A673 (cell line): ENCODE measurements around the gene KCNJ4. TPM values are rescaled to one million over a fixed set of nuclear protein-coding genes. Genes with fewer than 3 reads are reported as not detected.

ENCODE experiments used
- BruUV-seq: library from RNA; stranded (reverse); fragments of 400-500 nt; replicated peaks from 2 replicates; lab custom pipeline; 2021; lab: Mats Ljungman, UMichigan
- CTCF ChIA-PET: fragments of 300-600 bp; sonication (Branson Sonifier 250); formaldehyde crosslinking; loops from one replicate; lab custom pipeline; 2022; ENCODE audit warnings: antibody characterized with exemption; lab: Charles Lee
- POLR2A ChIA-PET: fragments of 300-600 bp; sonication (Branson Sonifier 250); formaldehyde crosslinking; loops from one replicate; lab custom pipeline; 2022; ENCODE audit warnings: antibody characterized with exemption; ENCODE audit not compliant: low non-redundant PET; lab: Charles Lee
- DNase-seq: peaks from one replicate; pipeline ENCODE4 v3.0.0-alpha.2; 2015; ENCODE audit warnings: low spot score
- H3K27ac ChIP-seq: fragments of 200-600 bp; sonication (generic); 2 replicates; pipeline ENCODE4 v1.5.1; 2016; ENCODE audit warnings: mixed run types, low read depth, mild to moderate bottlenecking, mixed read lengths, antibody characterized with exemption, low read length; ENCODE audit not compliant: poor library complexity, severe bottlenecking
- H3K27me3 ChIP-seq: fragments of 200-600 bp; sonication (generic); replicated peaks from 2 replicates; pipeline ENCODE4 v1.6.1; 2017; ENCODE audit warnings: mixed run types, low read depth, mild to moderate bottlenecking, mixed read lengths, antibody characterized with exemption, low read length; ENCODE audit not compliant: insufficient read depth, poor library complexity
- H3K36me3 ChIP-seq: fragments of 200-600 bp; sonication (generic); 2 replicates; pipeline ENCODE4 v1.6.1; 2016; ENCODE audit warnings: mixed run types, mild to moderate bottlenecking, mixed read lengths, antibody characterized with exemption, low read length; ENCODE audit not compliant: insufficient read depth, poor library complexity, severe bottlenecking
- H3K4me1 ChIP-seq: fragments of 200-600 bp; sonication (generic); 2 replicates; pipeline ENCODE4 v1.6.1; 2017; ENCODE audit warnings: mixed run types, mild to moderate bottlenecking, mixed read lengths, antibody characterized with exemption, low read length; ENCODE audit not compliant: insufficient read depth, poor library complexity, severe bottlenecking
- H3K4me3 ChIP-seq: fragments of 200-600 bp; sonication (generic); 2 replicates; pipeline ENCODE4 v1.5.1; 2016; ENCODE audit warnings: low read depth, mixed run types, mild to moderate bottlenecking, mixed read lengths, low read length; ENCODE audit not compliant: poor library complexity, severe bottlenecking
- H3K9me3 ChIP-seq: fragments of 200-600 bp; sonication (generic); 2 replicates; pipeline ENCODE4 v1.6.1; 2016; ENCODE audit warnings: mixed run types, low read depth, mild to moderate bottlenecking, mixed read lengths, antibody characterized with exemption, low read length; ENCODE audit not compliant: poor library complexity, severe bottlenecking
- EZH2 ChIP-seq: fragments of 200-600 bp; sonication (generic); IDR thresholded peaks from 2 replicates; pipeline ENCODE4 v1.6.1; 2017; ENCODE audit warnings: borderline replicate concordance, low read depth, mild to moderate bottlenecking, mixed read lengths, antibody characterized with exemption, low read length; ENCODE audit not compliant: poor library complexity, severe bottlenecking
- intact Hi-C: fragments of 100-400 bp; cut with micrococcal nuclease; formaldehyde crosslinking; loops from one replicate; pipeline ENCODE4 v1.10.0; 2022; ENCODE audit not compliant: unreplicated experiment
- total RNA-seq: library from RNA; stranded (reverse); gene quantifications from 2 replicates; pipeline ENCODE4 v1.2.3, GENCODE V29; 2021
- TF ChIP-seq, protein P1 (sequence below): fragments of 300-800, 200-600 bp; sonication (generic); conservative IDR thresholded peaks from 2 replicates; pipeline ENCODE4 v1.5.1; 2017; ENCODE audit warnings: low read depth, mild to moderate bottlenecking, antibody characterized with exemption, low read length, moderate library complexity, mixed read lengths

Gene KCNJ4
- total RNA-seq, 1 experiment from 2014 or later = 1.0 TPM

DNA sequence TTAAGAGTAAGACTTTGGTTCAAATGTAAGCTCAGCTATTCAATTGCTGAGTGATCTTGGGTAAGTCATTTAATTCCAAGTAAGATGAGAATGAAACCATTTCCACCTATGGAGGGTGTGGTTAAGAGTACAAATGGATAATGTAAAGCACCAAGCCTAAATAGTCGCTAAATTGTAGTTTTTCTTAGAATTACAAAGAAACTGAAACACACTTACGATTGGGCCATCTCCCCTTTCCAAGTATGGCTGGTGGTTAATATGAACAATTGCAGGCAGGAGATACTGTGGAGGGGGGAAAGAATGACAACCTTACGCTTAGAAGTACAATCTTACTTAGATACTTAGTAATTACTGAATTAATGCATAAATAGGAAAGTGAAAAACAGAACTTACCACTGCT, 42.9 kb upstream of the KCNJ4 start:
- TF ChIP-seq, protein P1, sequence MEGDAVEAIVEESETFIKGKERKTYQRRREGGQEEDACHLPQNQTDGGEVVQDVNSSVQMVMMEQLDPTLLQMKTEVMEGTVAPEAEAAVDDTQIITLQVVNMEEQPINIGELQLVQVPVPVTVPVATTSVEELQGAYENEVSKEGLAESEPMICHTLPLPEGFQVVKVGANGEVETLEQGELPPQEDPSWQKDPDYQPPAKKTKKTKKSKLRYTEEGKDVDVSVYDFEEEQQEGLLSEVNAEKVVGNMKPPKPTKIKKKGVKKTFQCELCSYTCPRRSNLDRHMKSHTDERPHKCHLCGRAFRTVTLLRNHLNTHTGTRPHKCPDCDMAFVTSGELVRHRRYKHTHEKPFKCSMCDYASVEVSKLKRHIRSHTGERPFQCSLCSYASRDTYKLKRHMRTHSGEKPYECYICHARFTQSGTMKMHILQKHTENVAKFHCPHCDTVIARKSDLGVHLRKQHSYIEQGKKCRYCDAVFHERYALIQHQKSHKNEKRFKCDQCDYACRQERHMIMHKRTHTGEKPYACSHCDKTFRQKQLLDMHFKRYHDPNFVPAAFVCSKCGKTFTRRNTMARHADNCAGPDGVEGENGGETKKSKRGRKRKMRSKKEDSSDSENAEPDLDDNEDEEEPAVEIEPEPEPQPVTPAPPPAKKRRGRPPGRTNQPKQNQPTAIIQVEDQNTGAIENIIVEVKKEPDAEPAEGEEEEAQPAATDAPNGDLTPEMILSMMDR = no peak
- TF ChIP-seq EZH2 = no peak
- DNase-seq = no peak
- H3K36me3 ChIP-seq = peaks cover 100% of the 10 kb centered on the region
- no peak overlapping the region for H3K27ac ChIP-seq
- H3K9me3 ChIP-seq = no peaks in the 10 kb centered on the region
- no peak overlapping the region for H3K4me3 ChIP-seq
- intact Hi-C loops = loop anchor here (10.0 kb wide), 1 partner anchor 623 kb away; no protein-coding TSS in a partner anchor
- peaks cover 3% of the 10 kb centered on the region for H3K4me1 ChIP-seq
- H3K27me3 ChIP-seq = no peaks in the 10 kb centered on the region
- CTCF ChIA-PET = interaction anchor here (0.7 kb wide), 1 partner anchor 1282 kb away, joined by 6 read pairs; no protein-coding TSS in a partner anchor
- POLR2A ChIA-PET = no interaction called here
- no TSS peak for BruUV-seq

DNA sequence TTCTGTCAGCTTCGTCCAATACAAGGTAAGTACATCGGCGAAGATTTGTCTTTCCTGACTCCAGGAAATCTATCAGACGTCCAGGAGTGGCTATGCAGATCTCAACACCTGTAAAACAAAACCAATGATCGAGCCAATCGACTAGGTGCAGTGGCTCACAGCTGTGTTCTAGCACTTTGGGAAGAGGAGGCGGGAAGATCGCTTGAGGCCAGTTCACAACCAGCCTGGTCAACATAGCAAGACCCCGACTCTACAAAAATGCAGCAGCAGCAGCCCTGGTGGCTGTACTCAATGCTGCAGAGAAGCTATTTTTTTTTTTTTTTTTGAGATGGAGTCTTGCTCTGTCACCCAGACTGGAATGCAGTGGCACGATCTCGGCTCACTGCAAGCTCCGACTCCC, 39.9 kb upstream of the KCNJ4 start:
- H3K36me3 ChIP-seq = peaks cover 100% of the 10 kb centered on the region
- TF ChIP-seq, protein P1 = no peak
- TF ChIP-seq EZH2 = no peak
- H3K4me1 ChIP-seq = no peaks in the 10 kb centered on the region
- CTCF ChIA-PET = no interaction called here
- H3K27me3 ChIP-seq = no peaks in the 10 kb centered on the region
- no peaks in the 10 kb centered on the region for H3K9me3 ChIP-seq
- intact Hi-C loops = loop anchor here (10.0 kb wide), 1 partner anchor 620 kb away; no protein-coding TSS in a partner anchor
- BruUV-seq = no TSS peak
- no peak overlapping the region for H3K4me3 ChIP-seq
- no peak overlapping the region for H3K27ac ChIP-seq
- POLR2A ChIA-PET = interaction anchor here (0.7 kb wide), 1 partner anchor 436 kb away, joined by 8 read pairs; no protein-coding TSS in a partner anchor
- no peak for DNase-seq

DNA sequence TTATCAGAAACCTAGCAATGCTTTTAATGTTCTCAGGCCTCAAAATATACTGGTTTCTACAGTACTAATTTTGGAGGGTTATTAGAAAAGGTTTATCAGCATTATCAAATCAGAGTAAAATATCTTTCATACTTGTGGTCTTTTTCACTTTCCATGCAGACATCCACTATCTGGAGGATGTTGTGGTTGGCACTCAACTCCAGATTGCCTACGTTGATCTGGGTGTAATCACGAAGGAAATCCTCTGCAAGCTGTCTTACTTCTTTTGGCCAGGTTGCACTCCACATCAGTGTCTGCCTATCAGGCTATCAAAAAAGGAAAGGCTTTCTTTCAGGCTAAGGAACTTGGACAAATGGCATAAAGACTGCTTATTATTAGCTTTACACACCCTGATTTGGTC, 39.5 kb upstream of the KCNJ4 start:
- no TSS peak for BruUV-seq
- Histone ChIP-seq H3K36me3 (peaks cover 100% of the 10 kb centered on the region), H3K4me3 (no peak overlapping the region), H3K27ac (no peak overlapping the region), H3K27me3 (no peaks in the 10 kb centered on the region), H3K9me3 (no peaks in the 10 kb centered on the region), H3K4me1 (no peaks in the 10 kb centered on the region)
- intact Hi-C loops = loop anchor here (10.0 kb wide), 1 partner anchor 620 kb away; no protein-coding TSS in a partner anchor
- ChIA-PET CTCF (no interaction called here), POLR2A (no interaction called here)
- DNase-seq = no peak
- TF ChIP-seq, protein P1 = no peak
- TF ChIP-seq EZH2 = no peak
